Neutrophil (primary cell): ENCODE results near the gene GORASP1.

ENCODE experiments used
- H3K27ac ChIP-seq: fragments of 200-600 bp; sonication (generic); 2 replicates; pipeline ENCODE4 v1.5.1; 2016; ENCODE audit warnings: mild to moderate bottlenecking, moderate library complexity
- H3K27me3 ChIP-seq: fragments of 200-600 bp; sonication (generic); 2 replicates; pipeline ENCODE4 v1.6.0; 2016; ENCODE audit warnings: mild to moderate bottlenecking
- H3K36me3 ChIP-seq: fragments of 200-600 bp; sonication (generic); 2 replicates; pipeline ENCODE4 v1.5.1; 2017
- H3K4me1 ChIP-seq, 2 experiments: fragments of 200-600 bp in 1 of 2; sonication (generic) in 1 of 2; 1 replicate in 1 of 2; 2 replicates in 1 of 2; pipeline versions ENCODE4 v1.5.1 to v1.6.1; 2013 to 2016; ENCODE audit warnings: low read depth in 1 of 2, low read length in 1 of 2, mild to moderate bottlenecking in 1 of 2, moderate library complexity in 1 of 2; ENCODE audit not compliant: control insufficient read depth in 1 of 2, insufficient read depth in 1 of 2
- H3K4me3 ChIP-seq, 2 experiments: fragments of 200-600 bp in 1 of 2; sonication (generic) in 1 of 2; 1 replicate in 1 of 2; 2 replicates in 1 of 2; pipeline ENCODE4 v1.5.1; 2013 to 2016; ENCODE audit warnings: low read depth in 1 of 2, low read length in 1 of 2, mild to moderate bottlenecking in 1 of 2, moderate library complexity in 1 of 2
- H3K9me3 ChIP-seq: fragments of 200-600 bp; sonication (generic); 2 replicates; pipeline ENCODE4 v1.5.1; 2016
- TF ChIP-seq, protein P1 (sequence below): fragments of 200-600 bp; sonication (generic); IDR thresholded peaks from 2 replicates; pipeline ENCODE4 v1.5.1; 2016; ENCODE audit warnings: antibody characterized with exemption

The GORASP1 gene

GRCh38 chr3:39150148-39150802, 42.8 kb upstream of the GORASP1 start:
- no peaks in the 10 kb centered on the region for H3K9me3 ChIP-seq
- TF ChIP-seq, protein P1, sequence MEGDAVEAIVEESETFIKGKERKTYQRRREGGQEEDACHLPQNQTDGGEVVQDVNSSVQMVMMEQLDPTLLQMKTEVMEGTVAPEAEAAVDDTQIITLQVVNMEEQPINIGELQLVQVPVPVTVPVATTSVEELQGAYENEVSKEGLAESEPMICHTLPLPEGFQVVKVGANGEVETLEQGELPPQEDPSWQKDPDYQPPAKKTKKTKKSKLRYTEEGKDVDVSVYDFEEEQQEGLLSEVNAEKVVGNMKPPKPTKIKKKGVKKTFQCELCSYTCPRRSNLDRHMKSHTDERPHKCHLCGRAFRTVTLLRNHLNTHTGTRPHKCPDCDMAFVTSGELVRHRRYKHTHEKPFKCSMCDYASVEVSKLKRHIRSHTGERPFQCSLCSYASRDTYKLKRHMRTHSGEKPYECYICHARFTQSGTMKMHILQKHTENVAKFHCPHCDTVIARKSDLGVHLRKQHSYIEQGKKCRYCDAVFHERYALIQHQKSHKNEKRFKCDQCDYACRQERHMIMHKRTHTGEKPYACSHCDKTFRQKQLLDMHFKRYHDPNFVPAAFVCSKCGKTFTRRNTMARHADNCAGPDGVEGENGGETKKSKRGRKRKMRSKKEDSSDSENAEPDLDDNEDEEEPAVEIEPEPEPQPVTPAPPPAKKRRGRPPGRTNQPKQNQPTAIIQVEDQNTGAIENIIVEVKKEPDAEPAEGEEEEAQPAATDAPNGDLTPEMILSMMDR = no peak
- H3K4me1 ChIP-seq = peaks cover 67 to 76% of the 10 kb centered on the region in 2 experiments
- no peaks in the 10 kb centered on the region for H3K27me3 ChIP-seq
- peak overlapping the region; percentile 98 for H3K27ac ChIP-seq
- peak overlapping the region; percentile 81 to 89 for H3K4me3 ChIP-seq
- peaks cover 22% of the 10 kb centered on the region for H3K36me3 ChIP-seq

DNA sequence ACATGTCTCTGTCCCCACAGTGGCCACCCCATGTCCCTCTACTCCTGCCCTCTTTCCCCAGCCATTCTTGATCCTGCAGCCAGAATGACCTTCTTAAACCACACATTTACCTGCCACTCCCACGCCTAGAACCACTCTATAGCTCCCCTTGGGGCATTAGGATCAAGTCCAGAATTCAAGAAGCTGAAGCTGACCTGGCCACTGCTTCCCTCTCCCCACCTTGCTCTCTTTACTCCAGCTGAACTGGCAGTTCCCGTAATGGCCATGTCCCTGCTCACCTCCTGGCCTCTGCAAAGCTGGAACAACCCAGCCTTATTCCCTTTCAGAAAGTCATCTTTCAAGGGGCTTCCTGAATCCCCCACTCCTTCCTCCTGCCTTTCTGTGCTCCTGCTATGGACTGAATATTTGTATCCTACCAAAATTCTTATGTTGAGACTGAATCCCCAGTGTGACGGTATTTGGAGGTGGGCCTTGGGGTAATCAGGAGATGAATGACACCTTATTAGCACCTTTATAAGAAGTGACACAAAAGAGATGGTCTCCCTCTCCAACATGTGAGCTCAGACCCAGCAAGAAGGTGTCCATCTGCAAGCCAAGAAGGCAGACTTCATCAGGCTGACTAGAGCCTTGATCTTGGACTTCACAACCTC, 42.2 kb upstream of the GORASP1 start:
- Histone ChIP-seq H3K4me1 (peaks cover 67 to 76% of the 10 kb centered on the region in 2 experiments), H3K27ac (peak overlapping the region; percentile 98), H3K36me3 (peaks cover 28% of the 10 kb centered on the region), H3K27me3 (no peaks in the 10 kb centered on the region), H3K4me3 (peak overlapping the region in 1 of 2 experiments; percentile 81), H3K9me3 (no peaks in the 10 kb centered on the region)
- TF ChIP-seq, protein P1 = no peak

- peaks cover 34% of the 10 kb centered on the region for H3K36me3 ChIP-seq
- H3K27ac ChIP-seq = peak overlapping the region; percentile 98
- no peaks in the 10 kb centered on the region for H3K27me3 ChIP-seq
- H3K9me3 ChIP-seq = no peaks in the 10 kb centered on the region
- TF ChIP-seq, protein P1 = no peak
- H3K4me1 ChIP-seq = peaks cover 67 to 74% of the 10 kb centered on the region in 2 experiments
- peak overlapping the region; percentile 51 to 58 for H3K4me3 ChIP-seq
These were observed 41.6 kb upstream of the GORASP1 start for GRCh38 chr3:39149059-39149455.

DNA sequence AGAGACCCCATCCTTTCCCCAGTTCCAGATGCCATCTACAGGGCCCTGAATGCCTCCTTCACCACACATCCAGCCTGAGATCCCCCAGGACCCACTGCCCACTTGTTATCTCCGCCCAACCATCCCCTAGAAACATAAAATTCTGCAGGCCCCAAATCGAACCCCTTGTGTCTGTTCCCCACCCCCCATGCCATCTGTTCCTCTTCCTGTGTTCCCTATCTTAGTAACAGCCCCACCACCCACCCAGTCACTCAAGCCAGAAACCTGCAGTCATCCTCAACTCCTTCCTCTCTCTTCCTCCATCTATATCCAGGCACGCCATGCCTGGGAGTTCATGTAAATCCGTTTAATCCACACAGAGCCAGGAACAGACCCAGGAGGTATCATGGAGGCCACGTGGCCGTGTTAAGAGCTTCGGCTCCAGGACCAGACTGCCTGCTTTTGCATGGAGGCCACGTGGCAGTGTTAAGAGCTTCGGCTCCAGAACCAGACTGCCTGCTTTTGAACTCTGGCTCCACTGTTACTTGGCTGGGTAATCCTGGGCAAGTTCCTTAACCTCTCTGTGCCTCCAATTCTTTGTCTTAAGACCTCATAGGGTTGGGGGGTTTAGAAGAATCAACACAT, 41.1 kb upstream of the GORASP1 start:
- Histone ChIP-seq H3K9me3 (peaks cover 2% of the 10 kb centered on the region), H3K27me3 (no peaks in the 10 kb centered on the region), H3K36me3 (peaks cover 39% of the 10 kb centered on the region), H3K4me3 (peak overlapping the region; percentile 51 to 58), H3K4me1 (peaks cover 67 to 69% of the 10 kb centered on the region in 2 experiments), H3K27ac (peak overlapping the region; percentile 98)
- TF ChIP-seq, protein P1 = no peak

DNA sequence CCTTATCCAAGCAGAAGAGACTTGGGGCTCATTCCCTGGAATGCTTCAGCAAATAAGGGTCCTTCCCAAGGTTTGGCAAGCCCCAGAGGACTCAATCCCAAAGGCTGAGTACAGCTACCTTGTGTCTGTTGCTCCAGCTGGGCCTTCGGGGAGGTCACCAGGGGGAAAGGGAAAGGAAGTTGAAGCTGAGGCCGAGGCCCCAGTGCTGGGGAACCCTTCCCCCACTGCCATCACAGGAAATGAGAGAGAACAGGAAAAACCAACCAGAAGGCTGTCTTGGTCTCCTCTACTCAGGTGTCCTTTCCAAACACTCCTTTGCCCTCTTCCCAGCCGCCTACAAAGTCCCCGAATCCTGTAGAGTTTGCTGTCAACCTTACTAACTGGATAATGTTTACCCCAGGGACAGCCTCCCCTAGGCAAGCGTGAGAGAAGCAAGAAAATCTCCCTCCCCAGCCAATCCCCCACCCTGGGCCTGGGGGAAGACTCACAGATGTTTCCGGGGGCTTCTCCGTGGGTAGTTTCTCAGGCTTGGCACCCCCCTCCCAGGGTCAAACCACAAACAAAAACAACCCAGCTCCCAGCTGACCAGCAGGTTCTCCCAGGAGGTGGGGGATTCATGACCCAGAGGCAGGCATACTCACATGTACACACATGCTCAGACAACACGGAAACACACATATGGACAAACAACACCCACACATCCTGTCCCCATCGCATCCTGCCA, 40.4 kb upstream of the GORASP1 start:
- TF ChIP-seq, protein P1 = no peak
- Histone ChIP-seq H3K9me3 (peaks cover 6% of the 10 kb centered on the region), H3K27me3 (no peaks in the 10 kb centered on the region), H3K4me1 (peaks cover 67 to 69% of the 10 kb centered on the region in 2 experiments), H3K36me3 (peaks cover 46% of the 10 kb centered on the region), H3K27ac (peak overlapping the region; percentile 98), H3K4me3 (peak overlapping the region; percentile 51 to 58)
